ENCODE data around the gene MYO3B.

GRCh38 chr2:170253721-170254230, 75.8 kb downstream of the MYO3B start:
- TF ChIP-seq POLR2AphosphoS5 (IDR thresholded peaks at IDR 0.05; ENCODE audit: borderline replicate concordance, low read depth, low read length) (no peak), EZH2 (IDR thresholded peaks at IDR 0.05) (no peak), FOXP2 (optimal IDR thresholded peaks at IDR 0.05; ENCODE audit: control extremely low read depth, extremely low read length, insufficient read depth) (no peak)
